D341Med (cell line): Measurements from ENCODE around the gene CDCP1.

Experiments
- DNase-seq: peaks from one replicate; pipeline ENCODE4 v3.0.0; 2012; ENCODE audit warnings: low spot score

CDCP1 gene

GRCh38 chr3:45110509-45110833, 35.7 kb downstream of the CDCP1 start:
- no peak for DNase-seq

GRCh38 chr3:45109771-45110508, 36.2 kb downstream of the CDCP1 start:
- no peak for DNase-seq

GRCh38 chr3:45106874-45107273, 39.3 kb downstream of the CDCP1 start:
- DNase-seq: no peak

- no peak for DNase-seq
These were observed 40.1 kb downstream of the CDCP1 start for GRCh38 chr3:45105855-45106671.

- no peak for DNase-seq
These were observed 41.2 kb downstream of the CDCP1 start for GRCh38 chr3:45104715-45105711.

- no peak for DNase-seq
These were observed 42.1 kb downstream of the CDCP1 start for GRCh38 chr3:45103753-45104714.

- no peak for DNase-seq
These were observed 42.8 kb downstream of the CDCP1 start for GRCh38 chr3:45103334-45103733.

- DNase-seq: no peak
These were observed 45.2 kb downstream of the CDCP1 start for GRCh38 chr3:45100981-45101407.

GRCh38 chr3:45098310-45098709, 47.9 kb downstream of the CDCP1 start:
- DNase-seq: no peak

GRCh38 chr3:45097296-45097883, 48.8 kb downstream of the CDCP1 start:
- no peak for DNase-seq

- DNase-seq: no peak
These were observed 50.2 kb downstream of the CDCP1 start for GRCh38 chr3:45095916-45096526.

GRCh38 chr3:45093176-45093575, 53.0 kb downstream of the CDCP1 start:
- DNase-seq: no peak

- no peak for DNase-seq
These were observed 53.8 kb downstream of the CDCP1 start for GRCh38 chr3:45092132-45093031.

- no peak for DNase-seq
These were observed 55.3 kb downstream of the CDCP1 start for GRCh38 chr3:45090855-45091254.

GRCh38 chr3:45088543-45089358, 57.4 kb downstream of the CDCP1 start:
- DNase-seq: no peak

- DNase-seq: no peak
These were observed 59.0 kb downstream of the CDCP1 start for GRCh38 chr3:45087155-45087554.

- DNase-seq: no peak
These were observed 61.1 kb downstream of the CDCP1 start for GRCh38 chr3:45084820-45085816.
